Heart left ventricle (tissue), 13 donors: Measurements from ENCODE around the gene SPNS2.

Experiments
- CTCF ChIP-seq, 12 donors: fragments of 200-600 bp; sonication (generic) in 4 of 12; IDR thresholded peaks; one replicate each; pipeline versions ENCODE4 v1.5.0 to v1.8.0; 2018 to 2022; ENCODE audit warnings: antibody characterized with exemption in 12 of 12, mild to moderate bottlenecking in 5 of 12
- POLR2A ChIP-seq, 2 donors: fragments of 450-650 bp; IDR thresholded peaks; one replicate each; pipeline ENCODE4 v1.6.1; 2017; ENCODE audit warnings: antibody characterized with exemption in 2 of 2, mild to moderate bottlenecking in 2 of 2, moderate library complexity in 2 of 2
- donor health status: ischemic (EF 13 %, LVEDD 7.1; RV severe dilation, severe dysfunction).
- donor health status: DM: no; HTN: yes; CAD: no.
- donor health status: DM: no; HTN: no; CAD: no.
- donor health status: ischemic (EF 25% LVEDD 6.9; RV normal size, moderate dysfunction).
- donor health status: ischemic (EF 25% LVEDD 5.7; RV mildly dilated, moderate dysfunction).
- donor health status: ischemic (EF 35%, LVEDD 5.7; RV mildly dilated, moderate dysfunction).
- donor health status: nonischemic (EF 11% LVEDD 7.7; RV severe dilation, severe dysfunction).
- donor health status: DM: yes; HTN: yes; CAD: no.
- donor health status: PGD.
- donor health status: ischemic (EF 29% LVEDD 5.4; RV normal size, mild dysfunction).
- donor health status: nonischemic (EF 23%, LVEDD 6.1; RV moderate dilation, normal function).

DNA sequence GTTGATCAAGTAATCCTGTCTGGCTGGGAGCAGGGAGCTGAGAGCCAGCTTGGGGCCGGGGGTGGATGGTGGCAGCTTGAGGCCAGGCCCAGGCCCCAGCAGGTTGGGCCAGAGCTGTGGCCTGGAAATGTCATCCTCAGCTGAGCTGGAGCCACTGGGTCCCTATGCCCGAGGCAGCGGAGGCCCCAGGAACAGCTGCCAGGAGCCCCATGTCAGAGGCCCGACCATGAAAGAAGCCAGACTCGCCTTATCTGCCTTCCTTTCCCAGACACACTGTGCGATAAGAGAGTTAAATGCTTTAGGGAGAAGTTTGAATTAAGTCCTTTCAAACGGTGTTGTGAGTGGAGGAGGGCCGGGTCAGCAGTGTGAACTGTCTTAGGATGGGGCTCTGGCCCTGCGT lies 89.1 kb downstream of the SPNS2 start:
- TF ChIP-seq CTCF (IDR thresholded peaks at IDR 0.05) (no peak), POLR2A (IDR thresholded peaks at IDR 0.05) (no peak)
